GM12875 (cell line): Measurements from ENCODE around the gene TRAF2.

Experiments used
- H3K4me3 ChIP-seq: one replicate; pipeline ENCODE4 v1.5.1; 2011; ENCODE audit warnings: low read depth, low read length, control low read depth
- CTCF ChIP-seq: IDR thresholded peaks from 2 replicates; pipeline ENCODE4 v1.5.1; 2011; ENCODE audit warnings: low read depth, mild to moderate bottlenecking, control low read depth, inconsistent platforms, low read length, moderate library complexity, borderline replicate concordance; ENCODE audit not compliant: insufficient read depth

TRAF2 gene

GRCh38 chr9:136949239-136949816 lies 63.0 kb downstream of the TRAF2 start:
- no peak for TF ChIP-seq CTCF
- H3K4me3 ChIP-seq: peak overlapping the region; percentile 65

DNA sequence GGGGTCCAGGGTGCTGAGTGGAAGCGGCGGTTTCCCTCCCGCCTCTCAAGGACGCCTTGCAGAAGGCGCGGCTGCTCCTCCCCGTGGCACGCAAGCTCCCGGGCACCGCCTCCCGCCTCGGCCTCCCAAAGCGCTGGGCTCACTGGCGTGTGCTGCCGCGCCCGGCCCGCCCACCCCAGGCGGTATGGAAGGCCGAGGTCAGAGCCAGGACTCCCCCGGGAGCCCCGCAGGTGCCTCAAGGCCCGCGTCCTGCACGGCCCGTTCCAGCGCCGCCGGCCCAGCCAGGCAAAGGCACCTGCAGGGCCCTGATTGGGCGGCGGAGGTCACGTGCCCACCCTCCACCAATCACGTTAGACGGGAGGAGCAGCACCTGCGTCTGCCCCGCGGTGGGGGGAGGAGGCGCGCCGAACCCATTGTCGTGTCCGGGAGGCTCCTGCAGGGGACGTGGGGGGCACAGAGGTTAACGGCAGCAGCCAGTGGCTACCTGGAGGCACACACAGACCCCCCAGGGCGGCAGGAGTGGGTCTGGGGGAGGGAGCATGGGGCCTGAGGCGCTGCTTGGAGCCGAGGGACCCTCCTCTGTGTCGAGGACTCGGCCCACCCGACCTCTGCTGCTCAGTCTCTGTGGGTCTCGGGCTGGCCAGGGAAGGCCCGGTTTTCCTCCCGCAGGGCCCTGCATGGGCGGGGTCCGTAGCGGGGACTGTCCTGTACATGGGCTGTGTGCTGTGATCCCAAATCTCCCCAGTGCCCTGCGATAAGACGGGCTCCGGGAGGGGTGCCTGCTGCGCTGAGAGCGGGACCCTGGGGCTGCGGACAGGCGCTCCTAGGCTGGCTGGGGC lies 63.7 kb downstream of the TRAF2 start:
- H3K4me3 ChIP-seq: peak overlapping the region; percentile 65
- peak; percentile 45 for TF ChIP-seq CTCF

DNA sequence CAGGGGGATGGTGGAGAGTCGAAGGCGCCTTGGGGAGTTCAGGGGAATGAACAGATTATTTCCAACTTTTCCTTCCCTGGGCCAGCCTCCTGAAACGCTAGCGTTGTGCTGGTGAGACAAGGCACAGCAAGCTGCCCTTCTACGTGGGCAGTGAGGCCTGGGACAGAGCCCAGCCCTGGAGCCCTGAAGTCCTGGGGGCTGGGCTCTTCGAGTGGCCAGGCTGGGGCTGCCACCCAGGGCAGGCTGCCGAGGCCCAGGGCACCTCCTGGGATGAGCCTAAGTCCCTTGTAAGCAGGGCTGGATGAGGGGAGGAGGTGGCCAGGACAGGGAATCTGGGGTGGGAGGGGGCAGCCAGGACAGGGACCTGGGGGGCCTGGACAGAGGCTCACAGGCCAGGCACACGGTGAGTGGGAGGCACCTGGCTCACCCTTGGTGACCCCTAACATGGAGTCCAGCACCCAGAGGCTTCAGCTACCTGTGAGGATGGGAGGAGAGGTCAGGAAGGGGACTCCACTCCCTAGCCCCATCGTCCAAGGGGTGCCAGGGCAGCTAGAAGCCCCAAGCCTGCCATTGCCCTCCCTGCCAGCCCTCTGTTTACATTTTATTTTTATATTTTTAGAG lies 64.5 kb downstream of the TRAF2 start:
- H3K4me3 ChIP-seq: no peak overlapping the region
- TF ChIP-seq CTCF: no peak

DNA sequence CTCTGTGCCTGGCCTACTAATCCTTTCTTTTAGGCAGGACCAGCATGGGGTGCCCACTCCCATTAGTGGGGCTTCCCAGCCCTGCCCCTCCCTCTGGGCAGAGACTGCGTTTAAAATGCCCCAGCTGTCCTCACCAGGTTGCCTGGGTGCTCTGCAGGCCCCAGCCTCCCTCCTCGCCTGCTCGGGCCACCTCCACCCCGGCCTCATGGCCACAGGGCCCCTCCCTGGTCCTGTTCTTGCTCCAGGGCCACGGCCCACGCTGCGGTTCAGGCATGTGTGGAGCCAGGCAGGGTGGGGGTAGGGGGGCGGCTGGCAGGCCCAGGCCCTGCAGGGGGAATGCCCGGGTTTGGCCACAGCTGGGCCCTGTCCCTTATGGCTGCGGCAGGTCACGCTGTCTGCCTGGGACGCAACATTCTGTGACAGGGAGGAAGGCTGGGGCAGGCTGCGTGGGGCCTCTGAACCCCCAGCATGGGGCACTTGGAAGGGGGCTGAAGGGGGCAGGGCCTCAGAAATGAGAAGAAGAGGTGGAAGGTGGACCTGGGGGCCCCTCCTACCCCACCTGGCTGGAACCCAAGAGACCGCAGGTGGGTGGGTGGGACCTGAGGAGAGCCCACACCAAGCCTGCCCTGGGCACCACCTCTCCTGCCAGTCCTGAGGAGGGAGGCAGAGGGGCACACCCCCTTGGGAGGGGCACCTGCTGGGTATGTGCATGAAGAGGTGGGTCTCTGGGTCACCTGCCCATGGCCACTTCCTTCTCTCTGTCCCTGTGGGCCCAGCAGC lies 65.4 kb downstream of the TRAF2 start, which contains the start of gene LCN12:
Gene LCN12 (plus strand): TSS at position 733 of the 780 bp plus-strand sequence. CDS start 55 bp downstream, outside the sequence.
- TF ChIP-seq CTCF: no peak
- H3K4me3 ChIP-seq: no peak within 1 kb of the TSS

GRCh38 chr9:136952321-136952850 lies 66.1 kb downstream of the TRAF2 start:
- H3K4me3 ChIP-seq: no peak overlapping the region
- no peak for TF ChIP-seq CTCF

GRCh38 chr9:136952876-136953770 lies 66.8 kb downstream of the TRAF2 start:
- no peak for TF ChIP-seq CTCF
- H3K4me3 ChIP-seq: no peak overlapping the region
